PC-9 (cell line): ENCODE results near the gene ENSA.
"Not testable (repeated sequence)": the region's sequence is repeated elsewhere in the genome, so short reads cannot be mapped to it uniquely, and the experiment has no call there.

ENCODE experiments used
- EZH2 ChIP-seq: fragments of 200-600 bp; sonication (generic); IDR thresholded peaks from 2 replicates; pipeline ENCODE4 v1.8.0; 2017; ENCODE audit warnings: antibody characterized with exemption, low read depth
- TF ChIP-seq, protein P1 (sequence below): fragments of 200-600 bp; sonication (generic); conservative IDR thresholded peaks from 2 replicates; pipeline ENCODE4 v1.6.1; 2017; ENCODE audit warnings: mixed run types, antibody characterized with exemption, mild to moderate bottlenecking, moderate library complexity

DNA sequence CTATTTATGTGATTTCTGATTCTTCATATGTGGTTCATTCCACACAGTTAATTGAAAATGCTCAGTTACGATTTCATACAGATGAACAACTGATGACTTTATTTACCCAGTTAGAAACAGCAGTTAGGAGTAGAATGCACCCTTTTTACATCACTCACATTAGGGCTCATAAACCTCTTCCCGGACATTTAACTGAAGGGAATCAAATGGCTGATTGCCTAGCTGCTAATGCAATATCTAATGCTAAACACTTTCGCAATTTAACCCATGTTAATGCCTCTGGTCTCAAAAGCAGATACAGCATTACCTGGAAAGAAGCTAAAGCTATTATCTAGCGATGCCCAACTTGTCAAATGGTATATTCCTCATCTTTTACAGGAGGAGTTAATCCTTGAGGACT is 27.7 kb upstream of the ENSA start:
- not testable (repeated sequence) for TF ChIP-seq EZH2
- TF ChIP-seq, protein P1, sequence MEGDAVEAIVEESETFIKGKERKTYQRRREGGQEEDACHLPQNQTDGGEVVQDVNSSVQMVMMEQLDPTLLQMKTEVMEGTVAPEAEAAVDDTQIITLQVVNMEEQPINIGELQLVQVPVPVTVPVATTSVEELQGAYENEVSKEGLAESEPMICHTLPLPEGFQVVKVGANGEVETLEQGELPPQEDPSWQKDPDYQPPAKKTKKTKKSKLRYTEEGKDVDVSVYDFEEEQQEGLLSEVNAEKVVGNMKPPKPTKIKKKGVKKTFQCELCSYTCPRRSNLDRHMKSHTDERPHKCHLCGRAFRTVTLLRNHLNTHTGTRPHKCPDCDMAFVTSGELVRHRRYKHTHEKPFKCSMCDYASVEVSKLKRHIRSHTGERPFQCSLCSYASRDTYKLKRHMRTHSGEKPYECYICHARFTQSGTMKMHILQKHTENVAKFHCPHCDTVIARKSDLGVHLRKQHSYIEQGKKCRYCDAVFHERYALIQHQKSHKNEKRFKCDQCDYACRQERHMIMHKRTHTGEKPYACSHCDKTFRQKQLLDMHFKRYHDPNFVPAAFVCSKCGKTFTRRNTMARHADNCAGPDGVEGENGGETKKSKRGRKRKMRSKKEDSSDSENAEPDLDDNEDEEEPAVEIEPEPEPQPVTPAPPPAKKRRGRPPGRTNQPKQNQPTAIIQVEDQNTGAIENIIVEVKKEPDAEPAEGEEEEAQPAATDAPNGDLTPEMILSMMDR = not testable (repeated sequence)
